K562 (cell line): Measurements from ENCODE around the gene LPCAT3. TPM values are rescaled to one million over a fixed set of nuclear protein-coding genes. Genes with fewer than 3 reads are reported as not detected.
A peak's percentile ranks its signal among the peaks of the same experiment; 100 is the strongest.

ENCODE experiments used
- ATF7 ChIP-seq: fragments of 450-650 bp; IDR thresholded peaks from 2 replicates; pipeline ENCODE4 v1.7.1; 2014; ENCODE audit warnings: mild to moderate bottlenecking, moderate library complexity
- CC2D1A ChIP-seq: fragments of 450-650 bp; IDR thresholded peaks from 2 replicates; pipeline ENCODE4 v1.6.1; 2017; ENCODE audit warnings: mild to moderate bottlenecking
- CHD1 ChIP-seq: fragments of 200-600 bp; sonication (generic); IDR thresholded peaks from one replicate; pipeline ENCODE4 v1.6.1; 2012; ENCODE audit warnings: mild to moderate bottlenecking, moderate library complexity, low read length, inconsistent platforms
- CREB1 ChIP-seq, 2 experiments: sonication (generic) in 1 of 2; formaldehyde crosslinking in 1 of 2; IDR thresholded peaks; 2 replicates each; pipeline versions ENCODE4 v1.6.1 to v1.8.0; 2012 to 2022; ENCODE audit warnings: inconsistent platforms in 1 of 2, mild to moderate bottlenecking in 1 of 2, missing genetic modification reagents in 1 of 2, moderate library complexity in 1 of 2
- FIP1L1 ChIP-seq: fragments of 200-400 bp; formaldehyde crosslinking; IDR thresholded peaks from 2 replicates; pipeline ENCODE4 v1.6.1; 2018; ENCODE audit warnings: mild to moderate bottlenecking, low read depth, low read length; ENCODE audit not compliant: poor library complexity, severe bottlenecking
- GATAD2A ChIP-seq: fragments of 450-650 bp; IDR thresholded peaks from 2 replicates; pipeline ENCODE4 v1.6.1; 2017
- GATAD2B ChIP-seq: fragments of 450-650 bp; IDR thresholded peaks from 2 replicates; pipeline ENCODE4 v1.6.1; 2017; ENCODE audit warnings: mild to moderate bottlenecking, borderline replicate concordance
- HMGN3 ChIP-seq: IDR thresholded peaks from 2 replicates; pipeline ENCODE4 v1.6.1; 2011; ENCODE audit warnings: borderline replicate concordance, low read depth, mild to moderate bottlenecking, mixed read lengths, low read length; ENCODE audit not compliant: insufficient read length; ENCODE audit errors: extremely low read depth
- KAT7 ChIP-seq: sonication (generic); formaldehyde crosslinking; IDR thresholded peaks from 2 replicates; pipeline ENCODE4 v1.8.0; 2022; ENCODE audit warnings: missing genetic modification reagents, mild to moderate bottlenecking, borderline replicate concordance
- MBD2 ChIP-seq: sonication (generic); IDR thresholded peaks from 2 replicates; pipeline ENCODE4 v1.6.1; 2016; ENCODE audit warnings: low read depth, borderline replicate concordance
- MEIS2 ChIP-seq: fragments of 450-650 bp; IDR thresholded peaks from 2 replicates; pipeline ENCODE4 v1.6.1; 2014; ENCODE audit warnings: mild to moderate bottlenecking; ENCODE audit not compliant: partially characterized antibody
- PCBP1 ChIP-seq: fragments of 200-400 bp; formaldehyde crosslinking; IDR thresholded peaks from 2 replicates; pipeline ENCODE4 v1.6.1; 2018; ENCODE audit warnings: mild to moderate bottlenecking, low read depth, low read length; ENCODE audit not compliant: poor library complexity, severe bottlenecking
- RB1 ChIP-seq: fragments of 450-650 bp; IDR thresholded peaks from 2 replicates; pipeline ENCODE4 v1.6.1; 2017; ENCODE audit warnings: low read depth, mild to moderate bottlenecking
- RBM25 ChIP-seq: fragments of 200-400 bp; formaldehyde crosslinking; IDR thresholded peaks from 2 replicates; pipeline ENCODE4 v1.6.1; 2018; ENCODE audit warnings: low read length, low read depth, moderate library complexity; ENCODE audit not compliant: severe bottlenecking
- SOX6 ChIP-seq: fragments of 450-650 bp; IDR thresholded peaks from 2 replicates; pipeline ENCODE4 v1.6.1; 2014; ENCODE audit warnings: mild to moderate bottlenecking
- SUPT5H ChIP-seq: fragments of 450-650 bp; IDR thresholded peaks from 2 replicates; pipeline ENCODE4 v1.6.1; 2016
- TBP ChIP-seq: optimal IDR thresholded peaks from 2 replicates; pipeline ENCODE3; 2011; ENCODE audit warnings: low read depth, low read length, improper control_type of control experiment
- TEAD4 ChIP-seq, 2 experiments: sonication (generic) in 1 of 2; formaldehyde crosslinking in 1 of 2; IDR thresholded peaks; 2 replicates each; pipeline versions ENCODE4 v1.6.1 to v1.8.0; 2012 to 2022; ENCODE audit warnings: borderline replicate concordance in 1 of 2, inconsistent platforms in 1 of 2, low read length in 1 of 2, mild to moderate bottlenecking in 1 of 2, missing genetic modification reagents in 1 of 2
- ZBTB7A ChIP-seq: IDR thresholded peaks from 2 replicates; pipeline ENCODE4 v1.6.1; 2011; ENCODE audit warnings: low read depth, mild to moderate bottlenecking, low read length, moderate library complexity, borderline replicate concordance; ENCODE audit not compliant: control insufficient read depth
- ZC3H4 ChIP-seq: sonication (generic); formaldehyde crosslinking; IDR thresholded peaks from 2 replicates; pipeline ENCODE4 v1.9.0; 2021; ENCODE audit warnings: missing genetic modification reagents, borderline replicate concordance
- ZNF24 ChIP-seq: fragments of 450-650 bp; IDR thresholded peaks from 2 replicates; pipeline ENCODE4 v1.6.1; 2016
- polyA plus RNA-seq, 8 experiments: library from polyadenylated mRNA; depleted of rRNA in 4 of 8; stranded (reverse) in 5 of 8; unstranded in 3 of 8; fragments of >200 nt; fragmentation: Nextera tagmentation in 2 of 8; fragmentation: Illumina TruSeq in 1 of 8; extraction: Ambion mirVana in 2 of 8; extraction: Trizol in 1 of 8; gene quantifications; 2 replicates each; pipeline versions ENCODE4 v1.2.1 to v1.2.3, GENCODE V29; 2011 to 2014; ENCODE audit warnings: inconsistent platforms in 1 of 8, missing spikeins in 1 of 8
- total RNA-seq, 7 experiments: library from RNA; depleted of rRNA in 6 of 7; stranded (reverse); fragments of >200 nt in 6 of 7; fragmentation: Illumina TruSeq in 2 of 7; extraction: Trizol in 2 of 7; gene quantifications; 2 replicates each; pipeline versions ENCODE4 v1.2.1 to v1.2.3, GENCODE V29; 2011 to 2021; ENCODE audit warnings: low replicate concordance in 1 of 7
- TF ChIP-seq, protein P1 (sequence below): fragments of 450-650 bp; IDR thresholded peaks from 2 replicates; pipeline ENCODE4 v1.7.1; 2018; ENCODE audit warnings: mild to moderate bottlenecking, low read depth; ENCODE audit not compliant: partially characterized antibody
- TF ChIP-seq, protein P2 (sequence below): fragments of 150-350 bp; IDR thresholded peaks from 2 replicates; pipeline ENCODE4 v1.6.1; 2014; ENCODE audit warnings: low read depth, mild to moderate bottlenecking, low read length, borderline replicate concordance

The LPCAT3 gene
- total and polyA plus RNA-seq, 9 of the 15 experiments (the other 6 are each of a cell fraction or from before 2014, with no cell fraction given), result 4.9 to 52.5 (median 25.3) TPM

GRCh38 chr12:7018350-7019042 is at the start of gene LPCAT3 (continued):
- peak; percentile 54; the same call in 1 of the 2 replicates for TF ChIP-seq ZBTB7A
- peak; percentile 49; the same call in 1 of the 2 replicates for TF ChIP-seq TEAD4 (IDR thresholded peaks at IDR 0.05; ENCODE audit: low read length)
- TF ChIP-seq TEAD4 (CRISPR knock-in tag; IDR thresholded peaks at IDR 0.05; ENCODE audit: borderline replicate concordance), result no peak
- TF ChIP-seq KAT7, result no peak
- TF ChIP-seq MBD2, result peak; percentile 56
- no peak for TF ChIP-seq ZC3H4
- peak; percentile 86 for TF ChIP-seq RBM25
- TF ChIP-seq CREB1 (IDR thresholded peaks at IDR 0.05), result no peak
- TF ChIP-seq CREB1 (CRISPR knock-in tag; IDR thresholded peaks at IDR 0.05), result peak; percentile 44; the same call in 1 of the 2 replicates
- TF ChIP-seq, protein P1, sequence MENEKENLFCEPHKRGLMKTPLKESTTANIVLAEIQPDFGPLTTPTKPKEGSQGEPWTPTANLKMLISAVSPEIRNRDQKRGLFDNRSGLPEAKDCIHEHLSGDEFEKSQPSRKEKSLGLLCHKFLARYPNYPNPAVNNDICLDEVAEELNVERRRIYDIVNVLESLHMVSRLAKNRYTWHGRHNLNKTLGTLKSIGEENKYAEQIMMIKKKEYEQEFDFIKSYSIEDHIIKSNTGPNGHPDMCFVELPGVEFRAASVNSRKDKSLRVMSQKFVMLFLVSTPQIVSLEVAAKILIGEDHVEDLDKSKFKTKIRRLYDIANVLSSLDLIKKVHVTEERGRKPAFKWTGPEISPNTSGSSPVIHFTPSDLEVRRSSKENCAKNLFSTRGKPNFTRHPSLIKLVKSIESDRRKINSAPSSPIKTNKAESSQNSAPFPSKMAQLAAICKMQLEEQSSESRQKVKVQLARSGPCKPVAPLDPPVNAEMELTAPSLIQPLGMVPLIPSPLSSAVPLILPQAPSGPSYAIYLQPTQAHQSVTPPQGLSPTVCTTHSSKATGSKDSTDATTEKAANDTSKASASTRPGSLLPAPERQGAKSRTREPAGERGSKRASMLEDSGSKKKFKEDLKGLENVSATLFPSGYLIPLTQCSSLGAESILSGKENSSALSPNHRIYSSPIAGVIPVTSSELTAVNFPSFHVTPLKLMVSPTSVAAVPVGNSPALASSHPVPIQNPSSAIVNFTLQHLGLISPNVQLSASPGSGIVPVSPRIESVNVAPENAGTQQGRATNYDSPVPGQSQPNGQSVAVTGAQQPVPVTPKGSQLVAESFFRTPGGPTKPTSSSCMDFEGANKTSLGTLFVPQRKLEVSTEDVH, result peak; percentile 24
- TF ChIP-seq CHD1, result no peak
- TF ChIP-seq GATAD2A, result no peak
- TF ChIP-seq HMGN3, result peak; percentile 57
- TF ChIP-seq, protein P2, sequence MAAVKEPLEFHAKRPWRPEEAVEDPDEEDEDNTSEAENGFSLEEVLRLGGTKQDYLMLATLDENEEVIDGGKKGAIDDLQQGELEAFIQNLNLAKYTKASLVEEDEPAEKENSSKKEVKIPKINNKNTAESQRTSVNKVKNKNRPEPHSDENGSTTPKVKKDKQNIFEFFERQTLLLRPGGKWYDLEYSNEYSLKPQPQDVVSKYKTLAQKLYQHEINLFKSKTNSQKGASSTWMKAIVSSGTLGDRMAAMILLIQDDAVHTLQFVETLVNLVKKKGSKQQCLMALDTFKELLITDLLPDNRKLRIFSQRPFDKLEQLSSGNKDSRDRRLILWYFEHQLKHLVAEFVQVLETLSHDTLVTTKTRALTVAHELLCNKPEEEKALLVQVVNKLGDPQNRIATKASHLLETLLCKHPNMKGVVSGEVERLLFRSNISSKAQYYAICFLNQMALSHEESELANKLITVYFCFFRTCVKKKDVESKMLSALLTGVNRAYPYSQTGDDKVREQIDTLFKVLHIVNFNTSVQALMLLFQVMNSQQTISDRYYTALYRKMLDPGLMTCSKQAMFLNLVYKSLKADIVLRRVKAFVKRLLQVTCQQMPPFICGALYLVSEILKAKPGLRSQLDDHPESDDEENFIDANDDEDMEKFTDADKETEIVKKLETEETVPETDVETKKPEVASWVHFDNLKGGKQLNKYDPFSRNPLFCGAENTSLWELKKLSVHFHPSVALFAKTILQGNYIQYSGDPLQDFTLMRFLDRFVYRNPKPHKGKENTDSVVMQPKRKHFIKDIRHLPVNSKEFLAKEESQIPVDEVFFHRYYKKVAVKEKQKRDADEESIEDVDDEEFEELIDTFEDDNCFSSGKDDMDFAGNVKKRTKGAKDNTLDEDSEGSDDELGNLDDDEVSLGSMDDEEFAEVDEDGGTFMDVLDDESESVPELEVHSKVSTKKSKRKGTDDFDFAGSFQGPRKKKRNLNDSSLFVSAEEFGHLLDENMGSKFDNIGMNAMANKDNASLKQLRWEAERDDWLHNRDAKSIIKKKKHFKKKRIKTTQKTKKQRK, result no peak
- TF ChIP-seq GATAD2B, result peak; percentile 52; the same call in 1 of the 2 replicates
- TF ChIP-seq PCBP1, result peak; percentile 18
- peak; percentile 66 for TF ChIP-seq FIP1L1
- TF ChIP-seq CC2D1A, result no peak
- TF ChIP-seq TBP, result peak; percentile 73
- peak; percentile 60 for TF ChIP-seq ATF7
- TF ChIP-seq ZNF24, result no peak
- peak; percentile 58; the same call in 1 of the 2 replicates for TF ChIP-seq SUPT5H
- peak; percentile 99 for TF ChIP-seq RB1
- TF ChIP-seq MEIS2, result peak; percentile 68
- 0 out of 2 replicates have a peak, but pooled peaks have one; percentile 37 for TF ChIP-seq SOX6
